22Rv1 (cell line): ENCODE measurements around the gene ERMP1.

Experiments
- ZFX ChIP-seq: fragments of 450-650 bp; IDR thresholded peaks from 2 replicates; pipeline ENCODE4 v1.6.1; 2017; ENCODE audit warnings: antibody characterized with exemption, borderline replicate concordance
- TF ChIP-seq, protein P1 (sequence below): fragments of 450-650 bp; IDR thresholded peaks from 2 replicates; pipeline ENCODE4 v1.5.1; 2017; ENCODE audit warnings: mild to moderate bottlenecking

DNA sequence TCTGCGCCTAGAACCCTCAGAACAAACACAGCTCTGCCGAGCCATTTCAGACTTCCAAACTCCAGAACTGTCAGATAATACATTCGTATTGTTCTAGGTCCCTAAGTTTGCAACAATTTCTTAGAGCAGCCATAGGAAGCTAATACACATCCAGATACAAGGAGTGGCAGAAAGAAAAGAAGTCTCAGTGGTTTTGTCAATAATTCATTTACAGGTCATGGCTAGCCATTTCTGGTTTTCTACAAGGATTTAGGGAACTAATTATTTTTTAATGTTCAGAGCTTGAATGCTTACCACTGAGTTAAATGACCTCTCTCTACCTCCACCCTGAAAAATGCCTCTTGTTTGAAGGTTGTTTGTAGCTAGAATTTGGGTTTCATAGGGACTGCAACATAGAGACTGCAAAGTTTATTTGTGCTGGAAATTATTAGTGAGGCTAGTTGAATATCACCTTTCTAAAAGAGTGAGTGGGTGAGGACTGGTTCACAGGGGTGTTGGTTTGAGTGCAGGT is 15.5 kb upstream of the ERMP1 start:
- TF ChIP-seq, protein P1, sequence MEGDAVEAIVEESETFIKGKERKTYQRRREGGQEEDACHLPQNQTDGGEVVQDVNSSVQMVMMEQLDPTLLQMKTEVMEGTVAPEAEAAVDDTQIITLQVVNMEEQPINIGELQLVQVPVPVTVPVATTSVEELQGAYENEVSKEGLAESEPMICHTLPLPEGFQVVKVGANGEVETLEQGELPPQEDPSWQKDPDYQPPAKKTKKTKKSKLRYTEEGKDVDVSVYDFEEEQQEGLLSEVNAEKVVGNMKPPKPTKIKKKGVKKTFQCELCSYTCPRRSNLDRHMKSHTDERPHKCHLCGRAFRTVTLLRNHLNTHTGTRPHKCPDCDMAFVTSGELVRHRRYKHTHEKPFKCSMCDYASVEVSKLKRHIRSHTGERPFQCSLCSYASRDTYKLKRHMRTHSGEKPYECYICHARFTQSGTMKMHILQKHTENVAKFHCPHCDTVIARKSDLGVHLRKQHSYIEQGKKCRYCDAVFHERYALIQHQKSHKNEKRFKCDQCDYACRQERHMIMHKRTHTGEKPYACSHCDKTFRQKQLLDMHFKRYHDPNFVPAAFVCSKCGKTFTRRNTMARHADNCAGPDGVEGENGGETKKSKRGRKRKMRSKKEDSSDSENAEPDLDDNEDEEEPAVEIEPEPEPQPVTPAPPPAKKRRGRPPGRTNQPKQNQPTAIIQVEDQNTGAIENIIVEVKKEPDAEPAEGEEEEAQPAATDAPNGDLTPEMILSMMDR, result no peak
- TF ChIP-seq ZFX, result no peak
